K562 (cell line): ENCODE measurements around the gene ZBTB49. TPM values are rescaled to one million over a fixed set of nuclear protein-coding genes. Genes with fewer than 3 reads are reported as not detected.
A peak's percentile ranks its signal among the peaks of the same experiment; 100 is the strongest.

Source experiments
- ATAC-seq: fragments of 200-7000 bp; cut with Tn5 transposase; 3 replicates; pipeline ENCODE4 v1.9.1; 2020; ENCODE audit warnings: moderate library complexity
- BruUV-seq: library from RNA; stranded (reverse); fragments of 400-500 nt; replicated peaks from 2 replicates; lab custom pipeline; 2021; lab: Mats Ljungman, UMichigan
- CTCF ChIA-PET: fragments of 300-600 bp; formaldehyde crosslinking; extraction: SDS; loops from one replicate; lab custom pipeline; 2021; ENCODE audit warnings: low intra/inter-chr PET ratio; lab: Yijun Ruan, JAX
- POLR2A ChIA-PET: fragments of 300-600, 350-650 bp; sonication (Branson Sonifier 250); formaldehyde crosslinking; extraction: SDS; loops from one replicate; lab custom pipeline; 2021; ENCODE audit warnings: antibody characterized with exemption, inconsistent platforms; lab: Yijun Ruan, JAX
- DNase-seq, 4 experiments: peaks; one replicate each; pipeline versions ENCODE4 v3.0.0 to v3.0.0-alpha.2; 2011 to 2018; ENCODE audit warnings: low spot score in 3 of 4, mixed read lengths in 3 of 4; ENCODE audit errors: extremely low read depth in 1 of 4
- FAIRE-seq: peaks from 2 replicates; lab custom pipeline; 2011; peaks lifted over from hg19 to GRCh38; lab: Jason Lieb, UNC
- H2AFZ ChIP-seq: 2 replicates; pipeline ENCODE4 v1.6.0; 2011; ENCODE audit warnings: low read depth, low read length, control low read depth, inconsistent platforms
- H3K27ac ChIP-seq: fragments of 200-600 bp; 3 replicates; pipeline ENCODE4 v1.8.0; 2011; ENCODE audit warnings: low read depth, mild to moderate bottlenecking, control low read depth, inconsistent platforms, low read length, moderate library complexity, mixed read lengths; ENCODE audit errors: extremely low read depth
- H3K27me3 ChIP-seq, 2 experiments: fragments of 300-600 bp in 1 of 2; 2 replicates in 1 of 2; 3 replicates in 1 of 2; pipeline versions ENCODE4 v1.6.0 to v1.8.0; 2011; ENCODE audit warnings: inconsistent platforms in 2 of 2, low read length in 2 of 2, mild to moderate bottlenecking in 1 of 2, mixed read lengths in 1 of 2, moderate library complexity in 1 of 2; ENCODE audit not compliant: control insufficient read depth in 2 of 2, insufficient read depth in 2 of 2
- H3K36me3 ChIP-seq: fragments of 300-600 bp; 3 replicates; pipeline ENCODE4 v1.8.0; 2011; ENCODE audit warnings: mild to moderate bottlenecking, low read length, inconsistent platforms; ENCODE audit not compliant: control insufficient read depth, insufficient read depth
- H3K4me1 ChIP-seq, 2 experiments: fragments of 200-600 bp in 1 of 2; replicated peaks in 1 of 2; 2 replicates in 1 of 2; 3 replicates in 1 of 2; pipeline versions ENCODE4 v1.5.1 to v1.8.0; 2011; ENCODE audit warnings: inconsistent platforms in 2 of 2, low read length in 2 of 2, mild to moderate bottlenecking in 1 of 2, mixed read lengths in 1 of 2, moderate library complexity in 1 of 2; ENCODE audit not compliant: control insufficient read depth in 2 of 2, insufficient read depth in 2 of 2
- H3K4me2 ChIP-seq: 2 replicates; pipeline ENCODE4 v1.6.1; 2011; ENCODE audit warnings: low read length, control low read depth, inconsistent platforms, mixed read lengths; ENCODE audit not compliant: insufficient read depth
- H3K4me3 ChIP-seq: fragments of 200-600 bp; sonication (generic), shearing (Covaris generic); 2 replicates; pipeline ENCODE4 v1.5.1; 2016; ENCODE audit warnings: control low read depth, inconsistent platforms
- H3K79me2 ChIP-seq: fragments of 200-600 bp; 3 replicates; pipeline ENCODE4 v1.8.0; 2011; ENCODE audit warnings: low read length, inconsistent platforms; ENCODE audit not compliant: control insufficient read depth, insufficient read depth
- H3K9ac ChIP-seq, 2 experiments: 2 replicates each; pipeline versions ENCODE4 v1.6.0 to v1.6.1; 2011; ENCODE audit warnings: low read depth in 2 of 2, low read length in 2 of 2, control low read depth in 1 of 2, inconsistent platforms in 1 of 2, mild to moderate bottlenecking in 1 of 2, mixed read lengths in 1 of 2; ENCODE audit not compliant: insufficient read depth in 1 of 2
- H3K9me1 ChIP-seq: one replicate; pipeline ENCODE4 v1.6.0; 2011; ENCODE audit warnings: inconsistent platforms, mild to moderate bottlenecking, low read length, moderate library complexity; ENCODE audit not compliant: control insufficient read depth, insufficient read depth
- H3K9me3 ChIP-seq: replicated peaks from 2 replicates; pipeline ENCODE4 v1.5.1; 2011; ENCODE audit warnings: low read depth, low read length, inconsistent platforms; ENCODE audit not compliant: control insufficient read depth, insufficient read depth
- H4K20me1 ChIP-seq: replicated peaks from 2 replicates; pipeline ENCODE4 v1.6.1; 2011; ENCODE audit warnings: low read length, inconsistent platforms, mixed read lengths; ENCODE audit not compliant: control insufficient read depth, insufficient read depth
- ARHGAP35 ChIP-seq: fragments of 450-650 bp; IDR thresholded peaks from 2 replicates; pipeline ENCODE4 v1.6.1; 2018; ENCODE audit not compliant: partially characterized antibody
- CSDE1 ChIP-seq, 2 experiments: fragments of 450-650 bp; IDR thresholded peaks; 2 replicates each; pipeline ENCODE4 v1.6.1; 2016; ENCODE audit warnings: mild to moderate bottlenecking in 1 of 2
- CTCF ChIP-seq, 3 experiments: IDR thresholded peaks in 2 of 3; conservative IDR thresholded peaks in 1 of 3; 2 replicates each; pipeline ENCODE4 v1.5.1; 2011 to 2012; ENCODE audit warnings: low read length in 3 of 3, mild to moderate bottlenecking in 3 of 3, control low read depth in 2 of 3, improper control_type of control experiment in 1 of 3, inconsistent platforms in 1 of 3, low read depth in 1 of 3, mixed read lengths in 1 of 3, moderate library complexity in 1 of 3; ENCODE audit not compliant: insufficient read depth in 2 of 3
- ELF2 ChIP-seq: fragments of 250-450 bp; sonication (Bioruptor Pico); IDR thresholded peaks from 2 replicates; pipeline ENCODE4 v1.5.0; 2021; ENCODE audit warnings: mild to moderate bottlenecking
- GABPB2 ChIP-seq: fragments of 250-450 bp; sonication (Bioruptor Pico); conservative IDR thresholded peaks from 2 replicates; pipeline ENCODE4 v1.5.1; 2021; ENCODE audit warnings: mild to moderate bottlenecking
- MED1 ChIP-seq: sonication (generic); formaldehyde crosslinking; IDR thresholded peaks from 2 replicates; pipeline ENCODE4 v1.8.1; 2023; ENCODE audit warnings: missing genetic modification reagents, borderline replicate concordance
- PTTG1 ChIP-seq: fragments of 450-650 bp; IDR thresholded peaks from 2 replicates; pipeline ENCODE4 v1.6.1; 2016; ENCODE audit warnings: low read depth, mild to moderate bottlenecking, missing genetic modification characterization, missing compliant biosample characterization
- RAD21 ChIP-seq, 2 experiments: fragments of 250-450 bp in 1 of 2; fragments of 450-650 bp in 1 of 2; sonication (Bioruptor Pico) in 1 of 2; formaldehyde crosslinking in 1 of 2; IDR thresholded peaks in 1 of 2; conservative IDR thresholded peaks in 1 of 2; 2 replicates each; pipeline versions ENCODE4 v1.4.0 to v1.8.0; 2020 to 2022; ENCODE audit warnings: mild to moderate bottlenecking in 2 of 2, moderate library complexity in 1 of 2
- RBM15 ChIP-seq: fragments of 200-400 bp; formaldehyde crosslinking; IDR thresholded peaks from 2 replicates; pipeline ENCODE4 v1.6.1; 2018; ENCODE audit warnings: mild to moderate bottlenecking, low read length, moderate library complexity; ENCODE audit not compliant: insufficient read depth
- SMARCC2 ChIP-seq: fragments of 450-650 bp; IDR thresholded peaks from 2 replicates; pipeline ENCODE4 v1.6.1; 2017; ENCODE audit warnings: antibody characterized with exemption, moderate library complexity, mild to moderate bottlenecking, low read depth
- ZNF134 ChIP-seq: fragments of 250-450 bp; sonication (Bioruptor Pico); conservative IDR thresholded peaks from 2 replicates; pipeline ENCODE4 v1.4.0; 2020
- ZNF766 ChIP-seq: fragments of 200-800 bp; sonication (Bioruptor generic); conservative IDR thresholded peaks from 2 replicates; pipeline ENCODE4 v1.6.1; 2016; ENCODE audit warnings: missing genetic modification characterization, missing compliant biosample characterization
- WGBS: fragments of 100-300 bp; shearing (Covaris generic); methylation state at CpG from one replicate; pipeline ENCODE4 v1.1.6; 2016; ENCODE audit warnings: low coverage, mixed read lengths; ENCODE audit not compliant: insufficient coverage; ENCODE audit errors: missing lambda C conversion rate; 5-methylcytosine and 5-hydroxymethylcytosine counted together
- in situ Hi-C: fragments of 300-500 bp; cut with MboI; formaldehyde crosslinking; loops from 4 replicates; pipeline ENCODE4 v1.15.0; 2018; ENCODE audit warnings: inconsistent platforms, mixed read lengths
- intact Hi-C: fragments of 100-400 bp; cut with micrococcal nuclease; formaldehyde crosslinking; loops from 2 replicates; pipeline ENCODE4 v1.14.2; 2022
- polyA plus RNA-seq, 8 experiments: library from polyadenylated mRNA; depleted of rRNA in 4 of 8; stranded (reverse) in 5 of 8; unstranded in 3 of 8; fragments of >200 nt; fragmentation: Nextera tagmentation in 2 of 8; fragmentation: Illumina TruSeq in 1 of 8; extraction: Ambion mirVana in 2 of 8; extraction: Trizol in 1 of 8; gene quantifications; 2 replicates each; pipeline versions ENCODE4 v1.2.1 to v1.2.3, GENCODE V29; 2011 to 2014; ENCODE audit warnings: inconsistent platforms in 1 of 8, missing spikeins in 1 of 8
- total RNA-seq, 7 experiments: library from RNA; depleted of rRNA in 6 of 7; stranded (reverse); fragments of >200 nt in 6 of 7; fragmentation: Illumina TruSeq in 2 of 7; extraction: Trizol in 2 of 7; gene quantifications; 2 replicates each; pipeline versions ENCODE4 v1.2.1 to v1.2.3, GENCODE V29; 2011 to 2021; ENCODE audit warnings: low replicate concordance in 1 of 7
- TF ChIP-seq, protein P1 (sequence below): sonication (generic); formaldehyde crosslinking; IDR thresholded peaks from 2 replicates; pipeline ENCODE4 v1.8.1; 2022; ENCODE audit warnings: missing genetic modification reagents

ZBTB49 gene
- total and polyA plus RNA-seq, 9 of the 15 experiments (the other 6 are each of a cell fraction or from before 2014, with no cell fraction given), result 0.49 to 8.0 (median 4.2) TPM

- Histone ChIP-seq H3K27ac (no peak overlapping the region), H3K9me3 (no peaks in the 10 kb centered on the region), H3K4me1 (no peaks in the 10 kb centered on the region; a peak in 1 of 5 replicates), H3K9me1 (no peaks in the 10 kb centered on the region), H3K27me3 (peaks cover 9 to 29% of the 10 kb centered on the region in 2 experiments; a peak in 4 of 5 replicates), H3K4me2 (no peak overlapping the region), H3K79me2 (no peaks in the 10 kb centered on the region), H4K20me1 (no peaks in the 10 kb centered on the region), H3K36me3 (no peaks in the 10 kb centered on the region), H3K9ac (no peak overlapping the region), H2AFZ (no peak overlapping the region), H3K4me3 (no peak overlapping the region)
- DNase-seq (peak in 2 of 4 experiments; percentile 36 to 54), FAIRE-seq (no peak), ATAC-seq (peak; percentile 84)
- BruUV-seq, result no TSS peak
- in situ Hi-C loops (no loop called here), intact Hi-C loops (loop anchor here (1.0 kb wide), 1 partner anchor 75 kb away; no protein-coding TSS in a partner anchor)
- CTCF ChIA-PET, result interaction anchor here (0.8 to 1.4 kb wide), 5 partner anchors 51 to 171 kb away, joined by 3 to 6 read pairs (median 3); no protein-coding TSS in a partner anchor
- 21% methylated on average over 5 of the region's 6 CpGs for WGBS
- POLR2A ChIA-PET, result interaction anchor here (1.5 to 2.1 kb wide), 2 partner anchors 25 to 119 kb away, joined by 3 to 9 read pairs; no protein-coding TSS in a partner anchor
- TF ChIP-seq ZNF134 (CRISPR knock-in tag) (no peak), SMARCC2 (no peak), RBM15 (no peak), GABPB2 (CRISPR knock-in tag) (no peak), ARHGAP35 (no peak), ZNF766 (no peak), RAD21 (CRISPR knock-in tag; conservative IDR thresholded peaks at IDR 0.05 in 1 of 2, IDR thresholded peaks at IDR 0.05 in 1 of 2) (peak; percentile 23 to 77; a peak in 2 of 4 replicates), PTTG1 (tag) (no peak), CSDE1 (IDR thresholded peaks at IDR 0.05) (no peak), ELF2 (CRISPR knock-in tag) (no peak), CTCF (IDR thresholded peaks at IDR 0.05 in 2 of 3, conservative IDR thresholded peaks at IDR 0.05 in 1 of 3; ENCODE audit: insufficient read depth in 2 of 3, low read depth in 1 of 3, low read length in 3 of 3) (peak; percentile 54 to 88 (median 79)), MED1 (CRISPR knock-in tag) (no peak)
- TF ChIP-seq, protein P1, sequence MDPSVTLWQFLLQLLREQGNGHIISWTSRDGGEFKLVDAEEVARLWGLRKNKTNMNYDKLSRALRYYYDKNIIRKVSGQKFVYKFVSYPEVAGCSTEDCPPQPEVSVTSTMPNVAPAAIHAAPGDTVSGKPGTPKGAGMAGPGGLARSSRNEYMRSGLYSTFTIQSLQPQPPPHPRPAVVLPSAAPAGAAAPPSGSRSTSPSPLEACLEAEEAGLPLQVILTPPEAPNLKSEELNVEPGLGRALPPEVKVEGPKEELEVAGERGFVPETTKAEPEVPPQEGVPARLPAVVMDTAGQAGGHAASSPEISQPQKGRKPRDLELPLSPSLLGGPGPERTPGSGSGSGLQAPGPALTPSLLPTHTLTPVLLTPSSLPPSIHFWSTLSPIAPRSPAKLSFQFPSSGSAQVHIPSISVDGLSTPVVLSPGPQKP (CRISPR knock-in tag), result no peak
Measured at GRCh38 chr4:4260185-4260751, 29.8 kb upstream of the ZBTB49 start.
